Fibroblast of the conjunctiva (primary cell): Measurements from ENCODE around the gene CADM1.

Experiments used
- DNase-seq: peaks from one replicate; pipeline ENCODE4 v3.0.0-alpha.2; 2010; ENCODE audit warnings: low read depth

Gene CADM1

DNA sequence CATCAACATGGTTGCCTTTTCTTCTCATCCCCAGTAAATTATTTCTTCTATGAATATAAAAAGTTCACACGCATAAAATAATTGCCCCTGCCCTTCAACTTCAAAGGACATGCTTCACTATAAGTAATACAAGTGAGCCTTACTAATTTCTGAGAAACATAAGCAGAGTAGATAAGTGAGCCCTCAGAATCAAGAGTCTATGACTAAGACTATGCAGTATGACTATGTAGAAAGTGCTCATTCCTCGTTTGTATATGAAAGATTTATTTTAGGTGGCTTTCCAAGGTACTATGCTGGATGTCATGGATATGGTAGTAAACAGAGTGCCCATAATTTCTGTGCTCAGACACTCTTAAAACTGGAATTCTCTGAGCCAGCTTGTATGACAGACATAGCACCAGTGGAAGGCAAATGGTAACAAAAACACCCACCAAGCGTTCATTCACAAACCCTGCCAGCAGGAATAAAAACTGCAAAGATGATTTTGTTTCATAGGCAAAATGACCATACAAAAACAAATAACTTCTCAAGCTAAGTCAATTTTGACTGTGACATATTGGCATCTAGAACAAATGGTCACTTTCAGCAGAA is 189.8 kb downstream of the CADM1 start:
- no peak for DNase-seq

DNA sequence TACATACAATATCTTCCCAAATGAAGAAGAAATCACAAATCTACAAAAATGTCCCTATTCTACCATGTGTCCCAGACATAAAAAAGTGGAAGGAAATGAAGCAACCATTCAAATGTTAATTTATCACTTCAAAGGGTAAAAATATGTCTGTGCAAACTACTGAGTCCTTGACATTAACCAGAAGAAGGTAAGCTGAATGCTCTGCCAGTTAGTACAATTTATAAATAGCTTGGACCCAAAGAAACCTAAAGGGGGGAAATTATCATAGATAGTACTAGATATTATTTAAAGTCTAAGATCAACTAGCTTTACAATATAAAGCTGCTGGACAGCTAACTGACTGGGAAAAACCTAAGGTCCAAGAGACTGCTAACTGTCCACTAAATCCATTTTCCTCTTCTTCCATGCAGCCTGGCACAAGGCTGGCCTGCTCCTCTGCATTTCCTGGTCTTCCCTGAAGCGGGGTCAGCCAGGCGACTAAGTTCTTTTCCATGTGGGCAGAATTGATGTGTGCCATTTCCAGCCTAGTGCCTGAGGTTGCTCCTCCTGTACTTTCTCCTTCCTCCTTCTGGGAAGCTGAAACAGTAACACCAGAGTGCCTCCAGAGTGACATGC is 190.9 kb downstream of the CADM1 start:
- DNase-seq: no peak

DNA sequence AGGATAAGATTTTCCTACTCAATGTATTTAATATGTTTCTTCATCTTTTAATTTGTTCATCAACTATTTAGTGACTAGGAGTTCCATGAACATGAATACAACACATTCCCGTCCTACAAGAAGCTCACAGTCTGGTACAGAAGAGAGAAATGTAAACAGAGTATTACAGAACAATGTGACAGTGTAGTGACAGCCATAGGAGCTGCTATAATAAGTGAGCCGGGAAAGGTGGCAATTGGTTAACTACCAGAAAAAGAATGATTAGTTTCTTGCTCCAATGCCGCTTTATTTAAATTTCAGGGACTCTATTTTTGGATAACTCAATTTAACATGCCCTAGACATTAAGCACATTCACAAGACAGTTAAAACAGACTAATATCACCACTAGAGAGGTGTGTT is 192.3 kb downstream of the CADM1 start:
- DNase-seq: no peak

DNA sequence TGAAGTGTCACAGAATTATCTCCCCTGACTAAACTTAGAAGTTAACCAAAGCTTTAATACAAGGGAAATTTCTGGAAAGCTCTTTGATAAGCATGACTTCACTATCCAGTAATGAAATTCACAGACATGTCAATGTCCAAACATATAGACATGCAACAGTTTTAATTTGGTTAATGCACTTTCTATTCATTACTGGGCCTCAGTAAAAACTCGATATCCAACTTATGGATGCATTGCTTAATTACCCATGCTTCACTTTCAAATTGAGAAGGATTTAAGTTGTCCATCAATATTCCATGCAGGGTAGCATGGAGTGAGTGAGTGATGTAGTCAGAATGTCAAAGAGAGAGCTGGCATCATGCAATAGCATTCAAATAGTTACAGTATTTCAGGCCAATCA is 197.5 kb downstream of the CADM1 start:
- DNase-seq: no peak

DNA sequence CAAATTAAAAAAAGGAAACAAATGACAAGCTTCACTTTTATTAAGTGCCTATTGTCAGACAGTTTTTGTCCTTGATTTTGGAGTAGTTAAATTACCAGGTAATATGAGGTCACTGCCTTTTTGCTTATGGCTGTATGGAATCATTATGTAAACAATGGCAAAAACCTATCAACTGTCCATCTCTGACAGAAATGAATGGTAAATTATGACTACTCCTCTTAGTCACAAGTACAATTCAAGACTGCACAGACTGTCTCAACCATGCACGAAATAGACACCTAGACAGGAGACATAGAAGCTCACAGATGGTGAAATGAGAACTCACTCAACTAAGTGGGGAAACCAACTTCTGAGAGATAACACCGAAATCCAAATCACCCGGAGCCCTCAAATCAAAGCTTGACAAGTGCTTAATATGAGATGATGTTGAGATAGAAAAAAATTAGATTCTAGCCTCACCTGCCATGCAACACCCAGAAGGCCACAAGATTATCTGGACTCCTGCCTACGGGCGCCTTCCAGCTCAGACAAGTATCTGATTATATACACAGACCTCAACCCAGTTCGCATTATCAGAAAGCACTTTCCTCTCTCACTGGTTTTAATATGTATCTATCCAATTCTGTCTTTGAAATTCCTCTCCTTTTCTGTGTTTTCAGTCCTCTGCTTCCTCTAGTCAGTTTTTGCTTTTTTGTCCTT is 199.3 kb downstream of the CADM1 start:
- no peak for DNase-seq

DNA sequence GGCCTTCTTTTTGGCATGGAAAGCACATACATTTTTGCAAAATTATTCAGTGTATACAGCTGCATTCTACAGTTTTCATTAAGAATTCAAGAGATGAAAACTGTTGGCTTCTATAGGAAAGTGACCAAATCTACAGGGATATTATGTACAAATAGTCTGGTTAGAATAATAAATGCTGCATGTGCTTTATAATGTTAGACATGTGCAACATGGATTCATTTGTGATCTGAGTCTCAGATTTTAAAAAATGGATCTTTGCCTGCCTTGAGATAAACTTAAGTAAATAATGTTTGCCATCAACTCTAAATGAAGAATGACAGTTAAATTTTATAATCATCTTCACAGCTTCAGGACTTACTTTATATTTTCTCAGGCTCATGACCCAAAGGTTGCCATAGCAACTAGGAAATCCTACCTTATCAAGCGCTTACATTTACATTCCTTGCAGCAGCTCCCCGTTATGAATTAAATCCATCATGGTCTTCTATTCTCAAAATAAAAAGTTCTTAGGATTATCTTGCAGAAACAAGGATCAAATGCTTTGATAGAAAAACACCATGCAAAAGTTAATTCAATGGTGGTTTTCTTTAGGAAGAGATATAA is 200.2 kb downstream of the CADM1 start:
- DNase-seq: no peak

DNA sequence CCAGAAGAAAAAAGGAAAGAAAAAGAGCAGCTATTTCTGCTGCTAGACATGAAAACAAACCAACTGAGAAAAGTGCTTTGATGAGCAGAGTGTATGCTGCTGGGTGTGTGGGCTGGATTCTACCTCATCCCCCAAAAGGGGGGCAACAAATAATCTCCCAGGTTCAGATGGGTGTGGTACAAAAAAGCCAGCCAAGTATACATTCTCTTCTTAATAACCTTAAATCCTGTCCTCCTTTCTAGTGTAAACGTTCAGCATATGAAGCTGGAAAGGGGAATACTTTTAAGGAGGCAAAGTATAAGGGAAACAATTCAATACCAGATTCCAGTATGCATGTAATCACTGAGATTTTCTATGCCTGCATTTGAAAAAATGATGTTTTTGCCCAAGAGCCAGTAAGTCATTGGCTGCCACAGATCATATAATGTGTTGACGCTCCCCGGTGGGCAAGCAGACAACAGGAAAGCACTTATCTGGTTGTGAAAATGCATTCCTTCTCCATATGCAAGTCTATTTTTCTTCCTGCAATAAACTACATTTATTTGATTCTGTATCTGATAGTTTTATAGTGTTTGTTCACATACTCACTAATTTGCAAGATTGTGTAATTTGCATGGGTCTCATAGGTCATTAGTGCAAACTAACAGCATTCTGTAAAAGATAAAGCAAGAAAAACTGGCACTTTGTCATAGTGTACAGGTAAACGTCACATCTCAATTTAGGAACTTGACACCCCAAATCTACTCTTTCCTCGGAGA is 201.1 kb downstream of the CADM1 start:
- no peak for DNase-seq

DNA sequence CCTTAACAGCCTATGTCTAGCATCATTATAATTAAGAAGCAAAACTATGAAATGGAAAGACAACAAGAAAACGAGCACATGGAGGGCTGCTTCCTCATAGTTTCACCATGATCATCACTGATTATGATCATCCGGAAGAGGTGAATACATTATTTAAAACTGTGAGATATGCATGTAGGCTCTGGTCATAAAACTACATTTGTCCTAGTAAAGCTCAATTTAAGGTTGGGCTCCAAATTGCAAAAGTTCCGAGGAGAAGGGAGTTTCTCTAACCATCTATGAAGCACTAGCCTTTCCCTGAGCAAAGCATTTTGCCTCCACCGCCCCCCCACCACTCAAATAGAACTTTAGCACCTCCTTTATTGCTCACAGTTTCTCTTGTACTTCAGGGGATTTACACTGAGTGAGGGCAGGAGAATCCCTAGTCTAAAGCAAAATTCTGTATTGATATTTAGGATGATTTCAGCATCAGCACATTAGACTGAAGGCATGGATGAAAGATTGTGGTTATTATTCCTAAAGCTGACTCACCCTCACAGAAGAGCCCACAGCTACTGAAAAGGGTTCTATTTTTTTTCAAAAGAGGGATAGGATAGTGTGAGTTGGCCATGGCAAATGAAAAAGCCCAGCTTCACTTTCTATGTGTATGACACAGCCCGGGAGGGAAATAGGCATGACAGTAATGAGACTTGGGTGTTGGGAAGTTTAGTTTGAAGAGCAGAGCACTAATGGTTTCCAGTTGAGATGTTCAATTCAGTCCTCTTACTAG is 203.4 kb downstream of the CADM1 start:
- no peak for DNase-seq

DNA sequence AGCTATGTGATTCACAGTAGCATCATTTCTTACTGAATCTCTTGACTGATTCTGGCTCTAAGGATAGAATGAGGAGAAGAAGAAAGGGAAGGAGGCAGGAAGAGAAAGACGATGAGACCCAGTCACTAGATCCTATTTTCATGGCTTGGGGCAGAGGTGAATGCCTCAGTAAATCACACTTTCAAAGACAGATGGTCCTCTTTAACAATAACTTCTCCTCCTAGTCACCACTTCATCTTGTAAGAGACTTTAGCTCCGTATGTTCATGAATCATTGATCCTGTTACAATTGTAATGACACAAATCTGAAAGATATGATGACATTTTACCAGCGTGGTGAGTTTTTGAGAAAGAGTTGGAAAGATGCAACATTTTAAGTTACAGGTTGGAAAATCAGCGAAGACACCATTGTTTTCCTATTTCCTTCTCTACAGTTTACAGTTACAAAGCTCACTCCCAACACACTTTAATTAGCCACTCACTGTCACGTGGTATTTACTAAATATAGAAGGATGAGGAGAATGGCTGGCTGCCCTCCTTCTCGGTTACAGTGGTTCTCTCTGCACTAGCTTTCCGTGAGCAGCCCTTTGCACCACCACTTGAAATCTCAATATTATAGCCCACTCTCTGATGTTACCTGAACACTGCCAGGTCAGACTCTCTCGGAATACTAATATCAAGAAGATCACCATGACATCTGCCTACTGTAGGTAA is 205.8 kb downstream of the CADM1 start:
- DNase-seq: no peak

DNA sequence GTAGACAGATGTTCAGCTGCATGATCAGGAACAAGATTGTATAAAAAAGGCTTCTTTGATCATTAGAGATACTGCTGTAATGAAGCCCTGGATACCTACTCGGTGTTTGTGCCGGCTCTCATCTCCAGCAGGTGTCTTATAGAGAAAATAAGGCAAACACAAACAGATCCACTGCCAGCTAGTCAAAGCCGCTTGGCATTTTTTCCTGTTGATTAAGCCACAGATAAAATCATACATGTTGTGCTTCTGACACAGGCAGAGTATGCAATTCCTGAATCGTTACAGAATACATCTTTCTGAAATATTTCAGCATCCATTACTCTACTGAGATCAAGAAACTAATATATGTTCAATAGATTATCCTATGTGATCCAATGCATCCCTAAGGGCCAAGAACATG is 206.9 kb downstream of the CADM1 start:
- DNase-seq: no peak

DNA sequence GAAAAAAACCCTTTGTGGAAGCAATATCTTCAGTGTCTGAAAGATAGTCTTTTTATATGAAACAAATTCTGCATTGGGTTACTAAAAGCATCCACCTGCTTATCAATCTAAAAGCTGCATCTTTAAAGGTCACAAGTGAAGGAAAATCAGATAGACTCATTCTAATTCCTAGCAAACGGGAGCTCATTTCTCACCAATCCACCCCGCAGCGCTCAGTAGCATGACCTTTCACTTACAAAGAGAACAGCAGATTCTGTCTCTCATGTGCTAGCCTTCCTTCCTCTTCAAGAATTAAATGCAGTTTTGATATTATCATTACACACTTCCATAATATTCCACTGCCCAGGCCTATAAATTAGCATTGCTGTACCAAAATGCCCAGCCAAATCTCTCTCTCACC is 212.9 kb downstream of the CADM1 start:
- DNase-seq: no peak

DNA sequence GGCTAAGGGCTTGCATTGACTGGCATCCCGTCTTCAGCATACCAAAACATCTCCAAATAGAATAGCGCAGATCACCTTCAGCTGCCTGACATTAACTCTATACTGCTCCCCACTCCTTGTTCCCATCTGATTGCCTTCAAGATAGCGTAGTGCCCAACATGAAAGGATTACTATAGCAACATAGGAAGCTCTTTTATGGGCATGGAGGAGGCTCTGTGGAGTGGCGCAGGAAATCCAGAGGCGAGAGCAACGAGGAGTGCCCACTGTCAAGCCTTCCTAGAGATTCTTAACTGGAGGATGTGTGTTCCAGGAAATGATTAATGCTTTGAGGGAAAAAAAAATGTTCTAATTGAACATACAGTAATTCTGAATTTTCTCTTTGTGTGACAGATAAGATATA is 213.3 kb downstream of the CADM1 start:
- no peak for DNase-seq

DNA sequence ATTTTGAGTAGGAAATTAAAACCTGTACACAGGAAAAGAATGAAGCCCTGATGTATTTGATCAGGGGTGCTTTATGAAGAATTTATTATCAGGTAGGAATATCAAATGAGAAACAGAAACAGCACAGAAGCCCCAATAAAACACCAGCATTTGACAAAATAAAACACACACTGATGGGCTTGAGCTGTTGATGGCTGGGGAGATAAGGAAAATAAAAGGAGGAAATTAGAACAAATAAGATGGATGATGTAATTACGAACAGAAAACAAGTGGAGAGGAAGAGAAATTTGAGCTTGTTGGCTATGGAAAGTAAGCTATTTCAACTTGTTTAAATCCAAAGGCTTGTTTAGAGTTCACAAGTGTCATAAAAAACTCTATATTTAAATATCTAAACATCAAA is 213.7 kb downstream of the CADM1 start:
- DNase-seq: no peak

DNA sequence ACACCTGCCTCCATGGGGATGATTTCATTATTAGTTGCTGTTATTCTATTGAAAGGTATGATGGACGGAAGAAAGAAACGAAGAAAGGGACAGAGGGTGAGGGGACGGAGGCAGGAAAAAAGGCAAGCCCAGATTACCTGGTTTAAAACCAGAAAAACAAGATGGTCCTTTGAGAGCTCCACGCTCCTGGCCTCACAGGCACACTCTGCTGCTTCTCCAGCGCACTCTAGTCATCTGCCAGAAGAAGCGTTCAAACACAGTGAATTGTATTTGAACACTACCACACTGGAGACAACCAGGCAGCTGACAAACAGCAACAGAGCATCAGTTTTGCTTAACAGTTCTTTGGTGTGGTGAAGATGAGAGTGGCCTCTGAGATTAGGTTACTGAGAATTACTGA is 216.9 kb downstream of the CADM1 start:
- DNase-seq: no peak

DNA sequence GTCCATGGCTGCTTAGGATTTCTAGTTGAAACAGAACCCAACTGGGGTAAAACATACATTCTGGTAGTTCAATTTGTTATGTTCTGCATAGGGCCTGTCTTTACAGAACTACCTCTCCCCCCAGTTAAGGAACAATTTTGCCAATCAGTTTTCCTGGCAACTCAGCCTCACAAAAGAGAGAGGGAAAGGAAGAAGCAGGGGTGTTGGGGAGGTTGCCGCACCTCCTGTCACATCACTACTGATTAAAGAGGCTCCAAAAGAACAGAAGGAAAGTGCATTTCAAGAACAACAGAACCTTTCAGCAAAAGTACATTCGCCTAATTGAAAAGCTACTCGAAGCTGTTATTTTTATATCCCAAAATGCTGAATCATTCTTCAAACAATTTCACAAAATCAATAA is 217.6 kb downstream of the CADM1 start:
- no peak for DNase-seq

DNA sequence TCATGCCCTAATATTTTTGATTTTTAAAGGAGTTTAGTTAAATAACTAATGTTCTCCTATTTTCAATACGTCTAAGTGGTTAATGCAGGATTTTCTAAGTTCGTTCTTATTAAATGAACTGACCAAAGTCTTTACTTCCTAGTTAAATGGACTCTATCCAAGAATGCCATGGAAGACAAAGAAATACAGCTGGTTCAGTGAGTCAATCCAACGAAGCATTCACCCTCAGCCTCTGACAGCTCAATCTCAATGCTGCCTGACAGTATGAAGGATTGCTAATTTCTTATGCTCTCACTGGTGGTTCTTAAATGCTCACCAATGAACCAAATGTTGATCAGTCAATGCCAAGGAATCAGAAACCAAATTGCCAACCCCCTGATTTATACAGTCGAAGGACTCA is 219.4 kb downstream of the CADM1 start:
- no peak for DNase-seq

DNA sequence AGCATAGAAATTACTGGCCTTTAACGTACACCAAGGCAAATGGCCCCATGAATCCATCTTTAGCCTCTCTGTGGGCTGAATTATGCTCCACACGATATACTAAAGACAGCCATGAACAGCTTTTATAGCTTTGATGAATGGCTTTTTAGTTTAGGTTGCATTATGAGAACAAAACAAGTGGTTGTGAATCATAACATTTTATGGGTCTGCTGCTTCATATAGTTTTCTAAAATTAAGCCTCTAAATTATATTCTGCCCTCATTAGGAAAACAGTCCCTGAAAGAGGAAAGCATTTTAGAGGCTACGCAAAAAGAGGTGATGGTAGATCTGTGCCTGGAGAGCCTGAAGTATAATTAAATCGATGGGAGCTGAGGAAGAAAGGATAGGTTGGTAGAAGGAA is 221.3 kb downstream of the CADM1 start:
- no peak for DNase-seq

DNA sequence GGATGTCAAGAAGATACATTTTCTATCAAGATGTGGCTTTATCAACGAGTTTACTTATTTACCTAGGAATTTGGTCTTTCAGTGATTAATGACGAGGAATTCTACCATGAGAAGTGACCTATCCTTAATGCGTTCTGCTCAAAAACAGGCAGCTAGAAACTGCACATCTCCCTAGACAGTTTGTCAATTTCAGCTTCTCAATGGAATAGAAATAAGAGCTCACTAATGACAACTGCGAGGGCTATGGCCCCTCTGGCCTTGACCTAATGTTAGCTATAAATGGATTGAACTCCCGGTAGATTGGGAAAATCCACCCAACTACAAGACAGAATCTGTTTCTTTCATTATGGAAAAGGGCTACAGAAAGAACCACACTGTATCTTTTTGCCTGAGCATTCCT is 223.4 kb downstream of the CADM1 start:
- DNase-seq: no peak

DNA sequence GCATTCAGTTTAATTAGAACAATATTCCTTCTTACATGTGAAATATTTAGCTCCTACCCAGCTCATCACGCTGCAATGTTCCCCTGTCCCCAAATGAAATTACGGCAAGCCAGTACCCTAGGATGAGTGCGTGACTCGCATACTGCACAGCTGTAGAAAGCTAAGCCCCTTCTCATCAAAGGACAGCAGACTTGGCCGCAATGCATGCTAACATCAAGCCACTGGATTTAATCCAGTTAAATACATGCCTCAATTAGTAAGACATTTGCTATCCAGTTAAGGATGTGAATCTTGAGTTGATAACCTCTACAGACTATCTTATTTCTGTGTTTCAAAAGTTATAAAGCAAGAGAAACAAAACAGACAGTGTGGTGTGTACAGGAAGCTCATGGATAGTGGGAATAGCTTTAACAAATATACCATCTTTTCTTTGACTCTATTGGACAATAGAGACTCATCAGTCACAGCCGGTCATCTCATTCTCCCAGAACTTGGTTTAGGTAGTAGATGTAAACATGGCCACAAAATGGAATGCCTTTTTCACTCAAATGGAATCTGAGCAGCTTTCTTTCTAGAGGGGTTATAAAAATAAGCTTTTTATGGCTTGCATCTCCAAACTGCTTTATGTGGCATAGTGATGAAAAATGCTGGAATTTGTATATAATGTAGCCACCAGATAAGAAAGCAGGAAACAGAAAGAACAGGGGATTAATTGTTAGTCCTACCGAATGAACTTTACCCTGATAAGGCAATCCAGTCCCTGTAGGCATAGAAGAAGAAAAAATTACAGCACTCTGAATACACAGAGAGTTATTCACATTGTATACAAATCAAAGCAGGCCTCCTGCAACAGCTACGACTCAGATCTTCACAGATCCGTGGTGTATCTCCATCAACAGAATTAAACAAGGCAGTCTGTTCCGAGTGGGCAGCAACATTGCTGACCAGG is 224.1 kb downstream of the CADM1 start:
- DNase-seq: no peak

DNA sequence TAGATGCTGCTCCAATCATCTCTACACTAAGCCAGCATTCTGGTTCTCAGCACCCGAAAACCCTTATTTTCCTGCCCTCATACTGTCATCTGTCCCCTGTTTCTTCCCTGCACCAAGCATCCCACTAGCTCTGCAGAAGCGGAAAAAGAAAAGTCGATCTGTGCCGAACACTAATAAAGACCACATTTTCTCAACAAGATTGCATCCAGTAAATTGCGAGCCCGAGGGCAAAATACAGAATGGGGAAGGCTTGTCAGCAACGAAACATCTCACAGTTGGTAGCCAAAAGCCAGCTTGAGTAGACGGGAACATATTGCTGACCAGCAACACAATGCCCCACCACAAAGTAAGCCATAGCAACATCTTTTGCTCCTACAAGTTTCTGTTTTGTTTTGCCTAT is 227.4 kb downstream of the CADM1 start:
- DNase-seq: no peak
